DOHH2 (cell line): ENCODE measurements around the gene SLC16A1.

Source experiments
- H3F3A ChIP-seq: fragments of 200-600 bp; sonication (generic), shearing (Covaris generic); 2 replicates; pipeline ENCODE4 v1.6.0; 2016; ENCODE audit warnings: antibody characterized with exemption, mild to moderate bottlenecking; ENCODE audit not compliant: control insufficient read depth, insufficient read depth
- H3K27ac ChIP-seq: fragments of 200-600 bp; sonication (generic); 2 replicates; pipeline ENCODE4 v1.5.1; 2014; ENCODE audit warnings: low read depth, mild to moderate bottlenecking, low read length, moderate library complexity
- H3K27me3 ChIP-seq: fragments of 200-600 bp; sonication (generic); 2 replicates; pipeline ENCODE4 v1.6.1; 2014; ENCODE audit warnings: mild to moderate bottlenecking, low read length, mixed read lengths; ENCODE audit not compliant: control insufficient read depth
- H3K36me3 ChIP-seq: fragments of 200-600 bp; sonication (generic); 2 replicates; pipeline ENCODE4 v1.6.1; 2014; ENCODE audit warnings: mild to moderate bottlenecking, low read length, moderate library complexity, mixed read lengths; ENCODE audit not compliant: control insufficient read depth
- H3K4me1 ChIP-seq: fragments of 200-600 bp; sonication (generic); 2 replicates; pipeline ENCODE4 v1.6.1; 2014; ENCODE audit warnings: mild to moderate bottlenecking, low read length, mixed read lengths; ENCODE audit not compliant: control insufficient read depth
- H3K4me2 ChIP-seq: fragments of 200-600 bp; sonication (generic); 2 replicates; pipeline ENCODE4 v1.6.0; 2014; ENCODE audit warnings: mild to moderate bottlenecking, low read length, moderate library complexity
- H3K4me3 ChIP-seq: fragments of 200-600 bp; sonication (generic); 2 replicates; pipeline ENCODE4 v1.5.1; 2014; ENCODE audit warnings: mild to moderate bottlenecking, low read length, mixed read lengths
- H3K79me2 ChIP-seq: fragments of 200-600 bp; sonication (generic); 2 replicates; pipeline ENCODE4 v1.6.1; 2014; ENCODE audit warnings: mild to moderate bottlenecking, low read length, mixed read lengths; ENCODE audit not compliant: control insufficient read depth
- H3K9me2 ChIP-seq: fragments of 200-600 bp; sonication (generic); replicated peaks from 2 replicates; pipeline ENCODE4 v1.6.1; 2014; ENCODE audit warnings: mild to moderate bottlenecking, low read length, mixed read lengths; ENCODE audit not compliant: control insufficient read depth
- H3K9me3 ChIP-seq: fragments of 200-600 bp; sonication (generic); 2 replicates; pipeline ENCODE4 v1.6.1; 2014; ENCODE audit warnings: antibody characterized with exemption, low read length, mixed read lengths; ENCODE audit not compliant: control insufficient read depth, insufficient read depth
- H4K20me1 ChIP-seq: fragments of 200-600 bp; sonication (generic); 2 replicates; pipeline ENCODE4 v1.6.0; 2014; ENCODE audit warnings: low read depth, mild to moderate bottlenecking, antibody characterized with exemption, low read length, moderate library complexity; ENCODE audit not compliant: control insufficient read depth, insufficient read depth
- CTCF ChIP-seq: fragments of 200-600 bp; sonication (generic); IDR thresholded peaks from one replicate; pipeline ENCODE4 v1.5.1; 2014; ENCODE audit warnings: antibody characterized with exemption, mild to moderate bottlenecking, low read depth, low read length; ENCODE audit not compliant: poor library complexity, severe bottlenecking
- EZH2phosphoT487 ChIP-seq: fragments of 200-600 bp; sonication (generic); IDR thresholded peaks from 2 replicates; pipeline ENCODE4 v1.6.1; 2017; ENCODE audit warnings: borderline replicate concordance, mild to moderate bottlenecking, antibody characterized with exemption, low read length, moderate library complexity, mixed read lengths

Gene SLC16A1

GRCh38 chr1:112879834-112880233 is 76.2 kb downstream of the SLC16A1 start:
- H3K9me2 ChIP-seq = no peaks in the 10 kb centered on the region
- no peak for TF ChIP-seq CTCF
- no peak for TF ChIP-seq EZH2phosphoT487

GRCh38 chr1:112878321-112878720 is 77.7 kb downstream of the SLC16A1 start:
- no peaks in the 10 kb centered on the region for H3K9me3 ChIP-seq
- H3K27ac ChIP-seq = no peak overlapping the region
- H3K4me1 ChIP-seq = no peaks in the 10 kb centered on the region
- H3K36me3 ChIP-seq = no peaks in the 10 kb centered on the region
- peaks cover 25% of the 10 kb centered on the region for H3K27me3 ChIP-seq
- no peaks in the 10 kb centered on the region for H3K79me2 ChIP-seq
- no peaks in the 10 kb centered on the region for H4K20me1 ChIP-seq
- H3K9me2 ChIP-seq = no peaks in the 10 kb centered on the region
- no peak for TF ChIP-seq EZH2phosphoT487
- TF ChIP-seq CTCF = no peak
- H3K4me3 ChIP-seq = no peak overlapping the region
- no peak overlapping the region for H3K4me2 ChIP-seq
- no peaks in the 10 kb centered on the region for H3F3A ChIP-seq

More at GRCh38 chr1:112879834-112880233, 76.2 kb downstream of the SLC16A1 start:
- Histone ChIP-seq H3K4me1 (no peaks in the 10 kb centered on the region), H3K4me2 (no peak overlapping the region), H3K9me3 (no peaks in the 10 kb centered on the region), H3K4me3 (no peak overlapping the region), H3K27ac (no peak overlapping the region), H3K36me3 (no peaks in the 10 kb centered on the region), H3F3A (no peaks in the 10 kb centered on the region), H3K79me2 (no peaks in the 10 kb centered on the region), H4K20me1 (no peaks in the 10 kb centered on the region), H3K27me3 (peaks cover 25% of the 10 kb centered on the region)

- H3K27me3 ChIP-seq = peaks cover 25% of the 10 kb centered on the region
- H3K4me1 ChIP-seq = no peaks in the 10 kb centered on the region
- no peaks in the 10 kb centered on the region for H3F3A ChIP-seq
- no peaks in the 10 kb centered on the region for H3K36me3 ChIP-seq
- TF ChIP-seq CTCF (no peak), EZH2phosphoT487 (no peak)
- no peaks in the 10 kb centered on the region for H3K9me2 ChIP-seq
- H3K4me3 ChIP-seq = no peak overlapping the region
- no peaks in the 10 kb centered on the region for H3K79me2 ChIP-seq
- H3K9me3 ChIP-seq = no peaks in the 10 kb centered on the region
- H3K27ac ChIP-seq = no peak overlapping the region
- H4K20me1 ChIP-seq = no peaks in the 10 kb centered on the region
- no peak overlapping the region for H3K4me2 ChIP-seq
Observed at GRCh38 chr1:112877750-112878149, 78.2 kb downstream of the SLC16A1 start.
